Left lung (tissue), 10 donors: ENCODE measurements around the gene ZNF860. TPM values are rescaled to one million over a fixed set of nuclear protein-coding genes. Genes with fewer than 3 reads are reported as not detected.
A peak's percentile ranks its signal among the peaks of the same experiment; 100 is the strongest.

ENCODE experiments used
- ATAC-seq: fragments of 200-7000 bp; cut with Tn5 transposase; one replicate; pipeline ENCODE4 v1.9.1; 2020; ENCODE audit warnings: moderate library complexity
- DNase-seq, 4 donors: peaks; one replicate each; pipeline ENCODE4 v3.0.0-alpha.2; 2013 to 2020
- H3K27ac ChIP-seq, 2 donors: fragments of 200-600 bp; sonication (generic) in 1 of 2; one replicate each; pipeline versions ENCODE4 v1.5.0 to v1.8.0; 2020 to 2021
- H3K27me3 ChIP-seq, 2 donors: fragments of 200-600 bp; sonication (generic) in 1 of 2; one replicate each; pipeline versions ENCODE4 v1.5.0 to v1.8.0; 2020 to 2021
- H3K36me3 ChIP-seq, 2 donors: fragments of 200-600 bp; sonication (generic) in 1 of 2; one replicate each; pipeline versions ENCODE4 v1.5.0 to v1.8.0; 2020 to 2021
- H3K4me1 ChIP-seq, 2 donors: fragments of 200-600 bp; one replicate each; pipeline ENCODE4 v1.8.0; 2021
- H3K4me3 ChIP-seq, 2 donors: fragments of 200-600 bp; sonication (generic) in 1 of 2; one replicate each; pipeline versions ENCODE4 v1.5.0 to v1.8.0; 2020 to 2021; ENCODE audit warnings: mild to moderate bottlenecking in 1 of 2
- H3K9me3 ChIP-seq, 2 donors: fragments of 200-600 bp; sonication (generic) in 1 of 2; one replicate each; pipeline versions ENCODE4 v1.5.0 to v1.8.0; 2020 to 2021
- CTCF ChIP-seq, 2 donors: fragments of 200-600 bp; sonication (generic) in 1 of 2; IDR thresholded peaks; one replicate each; pipeline versions ENCODE4 v1.5.0 to v1.8.0; 2021; ENCODE audit warnings: antibody characterized with exemption in 2 of 2
- intact Hi-C, 2 donors: fragments of 100-400 bp; cut with DNase I; formaldehyde crosslinking; loops; one replicate each; pipeline versions ENCODE4 v1.11.2 to v1.14.2; 2022
- polyA plus RNA-seq, 6 donors: library from polyadenylated mRNA; unstranded; fragments of 120-200 nt; gene quantifications; one replicate each; pipeline ENCODE4 v1.2.1, GENCODE V29; 2013; ENCODE audit not compliant: insufficient read length in 6 of 6
- total RNA-seq, 2 donors: library from RNA; stranded (reverse); fragmentation: NEBNext Ultra II Directional; extraction: Animal tissue kit (Norgen Biotek cat#: 25700); gene quantifications; one replicate each; pipeline ENCODE4 v1.2.1, GENCODE V29; 2021
- donor health status: DM: no; HTN: yes; CAD: no.
- donor health status: DM: no; HTN: no; CAD: no.

The ZNF860 gene
- total and polyA plus RNA-seq, 8 donors, result 1.9 to 15.2 (median 11.0) TPM

GRCh38 chr3:31959251-31959650 is 22.3 kb upstream of the ZNF860 start:
- Histone ChIP-seq H3K9me3 (peaks cover 0 to 10% of the 10 kb centered on the region in 2 donors), H3K4me3 (no peak overlapping the region), H3K27ac (peak overlapping the region; percentile 42 to 72), H3K36me3 (no peaks in the 10 kb centered on the region), H3K4me1 (peaks cover 29 to 32% of the 10 kb centered on the region in 2 donors), H3K27me3 (no peaks in the 10 kb centered on the region)
- no peak for TF ChIP-seq CTCF (IDR thresholded peaks at IDR 0.05)
- no peak for ATAC-seq
- intact Hi-C loops, result no loop called here
- DNase-seq, result no peak

- Histone ChIP-seq H3K36me3 (no peaks in the 10 kb centered on the region), H3K9me3 (peaks cover 0 to 10% of the 10 kb centered on the region in 2 donors), H3K27me3 (no peaks in the 10 kb centered on the region), H3K27ac (peak overlapping the region; percentile 42 to 72), H3K4me3 (no peak overlapping the region), H3K4me1 (peaks cover 29 to 32% of the 10 kb centered on the region in 2 donors)
- no peak for TF ChIP-seq CTCF (IDR thresholded peaks at IDR 0.05)
- DNase-seq, result no peak
- intact Hi-C loops, result no loop called here
- ATAC-seq, result peak; percentile 38
Observed at GRCh38 chr3:31959951-31960792, 21.4 kb upstream of the ZNF860 start.

- intact Hi-C loops, result no loop called here
- no peaks in the 10 kb centered on the region for H3K36me3 ChIP-seq
- TF ChIP-seq CTCF (IDR thresholded peaks at IDR 0.05), result no peak
- peaks cover 0 to 2% of the 10 kb centered on the region in 2 donors for H3K9me3 ChIP-seq
- H3K4me1 ChIP-seq, result peaks cover 29 to 32% of the 10 kb centered on the region in 2 donors
- peak; percentile 71 for ATAC-seq
- H3K27me3 ChIP-seq, result no peaks in the 10 kb centered on the region
- peak overlapping the region; percentile 42 to 72 for H3K27ac ChIP-seq
- no peak for DNase-seq
- no peak overlapping the region for H3K4me3 ChIP-seq
Observed at GRCh38 chr3:31960793-31961431, 20.6 kb upstream of the ZNF860 start.

- Histone ChIP-seq H3K4me1 (peaks cover 29 to 35% of the 10 kb centered on the region in 2 donors), H3K27ac (no peak overlapping the region), H3K4me3 (no peak overlapping the region), H3K27me3 (no peaks in the 10 kb centered on the region), H3K9me3 (no peaks in the 10 kb centered on the region), H3K36me3 (no peaks in the 10 kb centered on the region)
- no peak for ATAC-seq
- intact Hi-C loops, result no loop called here
- no peak for DNase-seq
- TF ChIP-seq CTCF (IDR thresholded peaks at IDR 0.05), result no peak
Observed at GRCh38 chr3:31962801-31963205, 18.7 kb upstream of the ZNF860 start.

GRCh38 chr3:31966978-31967591 is 14.5 kb upstream of the ZNF860 start:
- DNase-seq (no peak), ATAC-seq (no peak)
- Histone ChIP-seq H3K36me3 (no peaks in the 10 kb centered on the region), H3K4me3 (no peak overlapping the region), H3K4me1 (peaks cover 5 to 12% of the 10 kb centered on the region in 2 donors), H3K27ac (peak overlapping the region in 1 of 2 donors; percentile 73), H3K9me3 (no peaks in the 10 kb centered on the region), H3K27me3 (no peaks in the 10 kb centered on the region)
- intact Hi-C loops, result no loop called here
- no peak for TF ChIP-seq CTCF (IDR thresholded peaks at IDR 0.05)
